GM12878 (cell line): ENCODE data around the gene MAGI2. TPM values are rescaled to one million over a fixed set of nuclear protein-coding genes. Genes with fewer than 3 reads are reported as not detected.

Source experiments
- ATAC-seq: fragments of 200-7000 bp; cut with Tn5 transposase; 3 replicates; pipeline ENCODE4 v1.9.1; 2020; ENCODE audit warnings: mild to moderate bottlenecking, moderate library complexity
- BruUV-seq: library from RNA; stranded (reverse); fragments of 400-500 nt; replicated peaks from 2 replicates; lab custom pipeline; 2021; lab: Mats Ljungman, UMichigan
- CTCF ChIA-PET: fragments of 300-600 bp; sonication (Branson Sonifier 250); formaldehyde crosslinking; extraction: SDS; loops from one replicate; lab custom pipeline; 2021; ENCODE audit warnings: inconsistent platforms; lab: Yijun Ruan, JAX
- POLR2A ChIA-PET: fragments of 350-600 bp; formaldehyde crosslinking; extraction: SDS; loops from one replicate; lab custom pipeline; 2021; ENCODE audit warnings: inconsistent platforms; lab: Charles Lee
- RAD21 ChIA-PET: fragments of 300-600 bp; sonication (Branson Sonifier 250); formaldehyde crosslinking; loops from one replicate; lab custom pipeline; 2023; ENCODE audit warnings: antibody characterized with exemption; ENCODE audit not compliant: unreplicated experiment; lab: Charles Lee
- SMC1A ChIA-PET: fragments of 300-600 bp; sonication (Branson Sonifier 250); formaldehyde crosslinking; loops from one replicate; lab custom pipeline; 2023; ENCODE audit not compliant: unreplicated experiment, uncharacterized antibody; lab: Charles Lee
- DNase-seq: peaks from one replicate; pipeline ENCODE4 v3.0.0-alpha.2; 2011; ENCODE audit warnings: low read depth, low spot score
- FAIRE-seq: peaks from 3 replicates; lab custom pipeline; 2011; peaks lifted over from hg19 to GRCh38; lab: Jason Lieb, UNC
- H2AFZ ChIP-seq: 2 replicates; pipeline ENCODE4 v1.6.0; 2011; ENCODE audit warnings: low read depth, low read length, control low read depth; ENCODE audit not compliant: control insufficient read depth
- H3K27ac ChIP-seq: 2 replicates; pipeline ENCODE4 v1.5.1; 2011; ENCODE audit warnings: control low read depth; ENCODE audit not compliant: control insufficient read depth, insufficient read depth
- H3K27me3 ChIP-seq, 2 experiments: replicated peaks in 1 of 2; 2 replicates each; pipeline versions ENCODE4 v1.6.0 to v1.6.1; 2011; ENCODE audit warnings: low read length in 1 of 2; ENCODE audit not compliant: control insufficient read depth in 2 of 2, insufficient read depth in 2 of 2
- H3K36me3 ChIP-seq, 2 experiments: 2 replicates each; pipeline ENCODE4 v1.5.1; 2011; ENCODE audit warnings: low read length in 1 of 2; ENCODE audit not compliant: control insufficient read depth in 2 of 2, insufficient read depth in 2 of 2
- H3K4me1 ChIP-seq: 2 replicates; pipeline ENCODE4 v1.6.1; 2011; ENCODE audit warnings: mild to moderate bottlenecking, low read length, moderate library complexity, mixed read lengths; ENCODE audit not compliant: control insufficient read depth, insufficient read depth
- H3K4me2 ChIP-seq: 2 replicates; pipeline ENCODE4 v1.6.0; 2011; ENCODE audit warnings: control low read depth; ENCODE audit not compliant: control insufficient read depth, insufficient read depth
- H3K4me3 ChIP-seq: fragments of 200-600 bp; sonication (generic); 2 replicates; pipeline ENCODE4 v1.5.1; 2016
- H3K79me2 ChIP-seq: 2 replicates; pipeline ENCODE4 v1.6.0; 2011; ENCODE audit warnings: low read length; ENCODE audit not compliant: control insufficient read depth, insufficient read depth
- H3K9ac ChIP-seq: 2 replicates; pipeline ENCODE4 v1.8.0; 2011; ENCODE audit warnings: low read length, control low read depth, mixed read lengths; ENCODE audit not compliant: control insufficient read depth, insufficient read depth
- H3K9me3 ChIP-seq: replicated peaks from 3 replicates; pipeline ENCODE4 v1.5.1; 2011; ENCODE audit warnings: mild to moderate bottlenecking, low read length; ENCODE audit not compliant: control insufficient read depth, insufficient read depth
- H4K20me1 ChIP-seq: 2 replicates; pipeline ENCODE4 v1.6.0; 2011; ENCODE audit not compliant: control insufficient read depth, insufficient read depth
- FOXK2 ChIP-seq: fragments of 450-650 bp; IDR thresholded peaks from 2 replicates; pipeline ENCODE4 v1.6.1; 2017; ENCODE audit warnings: mild to moderate bottlenecking, moderate library complexity
- KLF5 ChIP-seq: fragments of 450-650 bp; IDR thresholded peaks from 2 replicates; pipeline ENCODE4 v1.6.1; 2014; ENCODE audit warnings: mild to moderate bottlenecking; ENCODE audit not compliant: partially characterized antibody
- MYC ChIP-seq: IDR thresholded peaks from 2 replicates; pipeline ENCODE4 v1.6.1; 2011; ENCODE audit warnings: mild to moderate bottlenecking, low read length, moderate library complexity, inconsistent platforms; ENCODE audit not compliant: insufficient read depth, insufficient replicate concordance, insufficient read length, severe bottlenecking
- NR2C2 ChIP-seq: IDR thresholded peaks from 2 replicates; pipeline ENCODE4 v1.6.1; 2011; ENCODE audit warnings: borderline replicate concordance, low read depth; ENCODE audit not compliant: control insufficient read depth, insufficient read length
- PAX8 ChIP-seq: fragments of 450-650 bp; IDR thresholded peaks from 2 replicates; pipeline ENCODE4 v1.6.1; 2017; ENCODE audit warnings: mild to moderate bottlenecking, moderate library complexity
- RCOR1 ChIP-seq: conservative IDR thresholded peaks from 2 replicates; pipeline ENCODE4 v1.6.1; 2012; ENCODE audit warnings: low read depth, low read length, improper control_type of control experiment
- TAF1 ChIP-seq: IDR thresholded peaks from 2 replicates; pipeline ENCODE4 v1.6.1; 2011; ENCODE audit warnings: mild to moderate bottlenecking, low read depth, low read length, borderline replicate concordance
- in situ Hi-C: fragments of 300-500 bp; cut with MboI; formaldehyde crosslinking; loops from 9 replicates; pipeline ENCODE4 v1.14.3; 2018; ENCODE audit warnings: mixed read lengths
- intact Hi-C: fragments of 100-400 bp; cut with micrococcal nuclease; formaldehyde crosslinking; loops from one replicate; pipeline ENCODE4 v1.14.2; 2022; ENCODE audit not compliant: unreplicated experiment
- polyA plus RNA-seq, 11 experiments: library from polyadenylated mRNA; depleted of rRNA in 4 of 11; unstranded in 6 of 11; stranded (reverse) in 5 of 11; fragments of >200 nt; fragmentation: Nextera tagmentation in 4 of 11; fragmentation: Illumina TruSeq in 1 of 11; extraction: Ambion mirVana in 4 of 11; extraction: Trizol in 1 of 11; gene quantifications; 1 replicate in 1 of 11; 2 replicates in 10 of 11; pipeline versions ENCODE4 v1.2.1 to v1.2.3, GENCODE V29; 2011 to 2016; ENCODE audit warnings: inconsistent platforms in 2 of 11, missing spikeins in 2 of 11, low read depth in 1 of 11
- total RNA-seq, 4 experiments: library from RNA; depleted of rRNA in 3 of 4; stranded (reverse); fragments of >200 nt in 3 of 4; fragmentation: Illumina TruSeq in 1 of 4; extraction: Trizol in 1 of 4; gene quantifications; 2 replicates each; pipeline versions ENCODE4 v1.2.1 to v1.2.3, GENCODE V29; 2013 to 2021
- TF ChIP-seq, protein P1 (sequence below): fragments of 450-650 bp; formaldehyde crosslinking; IDR thresholded peaks from 2 replicates; pipeline ENCODE4 v1.5.0; 2022; ENCODE audit warnings: mild to moderate bottlenecking, missing genetic modification characterization

Gene MAGI2
- total and polyA plus RNA-seq, 10 of the 15 experiments (the other 5 are each of a cell fraction or from before 2014, with no cell fraction given) = 0.01 to 0.31 (median 0.05) TPM; not detected in 2

DNA sequence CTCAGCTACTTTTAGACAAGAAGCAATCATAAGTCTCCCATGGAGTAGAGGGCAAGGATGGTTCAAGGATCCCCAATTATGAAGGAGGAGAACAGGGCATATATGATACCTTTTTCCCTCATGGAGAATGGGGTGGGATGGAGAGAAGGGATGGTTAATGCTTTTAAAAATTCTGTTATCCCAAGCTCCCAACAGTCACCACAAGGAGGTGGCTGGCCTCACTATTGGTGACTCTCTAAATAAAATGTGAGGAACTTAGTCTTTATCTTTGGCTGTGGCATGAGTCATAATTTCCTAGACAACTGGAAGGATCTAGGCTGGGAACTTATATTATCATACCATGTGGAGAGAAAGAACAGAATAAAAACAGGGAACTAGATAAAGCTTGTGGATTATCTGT is 1357.9 kb downstream of the MAGI2 start:
- no TSS peak for BruUV-seq
- no peak overlapping the region for H3K27ac ChIP-seq
- DNase-seq (no peak), FAIRE-seq (no peak), ATAC-seq (no peak)
- H3K27me3 ChIP-seq = no peaks in the 10 kb centered on the region; a peak in 1 of 4 replicates
- ChIA-PET CTCF (interaction anchor here (1.0 kb wide), 1 partner anchor 9 kb away, joined by 3 read pairs; no protein-coding TSS in a partner anchor), RAD21 (no interaction called here), POLR2A (no interaction called here), SMC1A (no interaction called here)
- H2AFZ ChIP-seq = no peak overlapping the region
- in situ Hi-C loops (no loop called here), intact Hi-C loops (no loop called here)
- no peak overlapping the region for H3K4me3 ChIP-seq
- no peaks in the 10 kb centered on the region for H3K79me2 ChIP-seq
- no peak overlapping the region for H3K4me2 ChIP-seq
- H4K20me1 ChIP-seq = no peaks in the 10 kb centered on the region
- no peaks in the 10 kb centered on the region for H3K4me1 ChIP-seq
- no peaks in the 10 kb centered on the region for H3K9me3 ChIP-seq
- no peaks in the 10 kb centered on the region for H3K36me3 ChIP-seq
- no peak overlapping the region for H3K9ac ChIP-seq
- TF ChIP-seq NR2C2 = no peak
- TF ChIP-seq PAX8 = no peak
- TF ChIP-seq RCOR1 = no peak
- TF ChIP-seq KLF5 = no peak
- TF ChIP-seq, protein P1, sequence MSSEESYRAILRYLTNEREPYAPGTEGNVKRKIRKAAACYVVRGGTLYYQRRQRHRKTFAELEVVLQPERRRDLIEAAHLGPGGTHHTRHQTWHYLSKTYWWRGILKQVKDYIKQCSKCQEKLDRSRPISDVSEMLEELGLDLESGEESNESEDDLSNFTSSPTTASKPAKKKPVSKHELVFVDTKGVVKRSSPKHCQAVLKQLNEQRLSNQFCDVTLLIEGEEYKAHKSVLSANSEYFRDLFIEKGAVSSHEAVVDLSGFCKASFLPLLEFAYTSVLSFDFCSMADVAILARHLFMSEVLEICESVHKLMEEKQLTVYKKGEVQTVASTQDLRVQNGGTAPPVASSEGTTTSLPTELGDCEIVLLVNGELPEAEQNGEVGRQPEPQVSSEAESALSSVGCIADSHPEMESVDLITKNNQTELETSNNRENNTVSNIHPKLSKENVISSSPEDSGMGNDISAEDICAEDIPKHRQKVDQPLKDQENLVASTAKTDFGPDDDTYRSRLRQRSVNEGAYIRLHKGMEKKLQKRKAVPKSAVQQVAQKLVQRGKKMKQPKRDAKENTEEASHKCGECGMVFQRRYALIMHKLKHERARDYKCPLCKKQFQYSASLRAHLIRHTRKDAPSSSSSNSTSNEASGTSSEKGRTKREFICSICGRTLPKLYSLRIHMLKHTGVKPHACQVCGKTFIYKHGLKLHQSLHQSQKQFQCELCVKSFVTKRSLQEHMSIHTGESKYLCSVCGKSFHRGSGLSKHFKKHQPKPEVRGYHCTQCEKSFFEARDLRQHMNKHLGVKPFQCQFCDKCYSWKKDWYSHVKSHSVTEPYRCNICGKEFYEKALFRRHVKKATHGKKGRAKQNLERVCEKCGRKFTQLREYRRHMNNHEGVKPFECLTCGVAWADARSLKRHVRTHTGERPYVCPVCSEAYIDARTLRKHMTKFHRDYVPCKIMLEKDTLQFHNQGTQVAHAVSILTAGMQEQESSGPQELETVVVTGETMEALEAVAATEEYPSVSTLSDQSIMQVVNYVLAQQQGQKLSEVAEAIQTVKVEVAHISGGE (CRISPR knock-in tag) = no peak
- no peak for TF ChIP-seq MYC
- no peak for TF ChIP-seq TAF1
- no peak for TF ChIP-seq FOXK2
